Trophoblast cell (in vitro differentiated cells and primary cell): ENCODE measurements around the gene LRP1.

ENCODE experiments used
- DNase-seq, 2 donors: peaks; one replicate each; pipeline ENCODE4 v3.0.0-alpha.2; 2016
- H2AFZ ChIP-seq: 2 replicates; pipeline ENCODE4 v1.6.1; 2013; ENCODE audit warnings: low read length, moderate library complexity, mild to moderate bottlenecking; ENCODE audit not compliant: insufficient read depth, poor library complexity
- H2AK5ac ChIP-seq: 2 replicates; pipeline ENCODE4 v1.6.1; 2013; ENCODE audit warnings: mild to moderate bottlenecking, low read length
- H2BK120ac ChIP-seq: 2 replicates; pipeline ENCODE4 v1.6.1; 2013; ENCODE audit warnings: low read length, mild to moderate bottlenecking, moderate library complexity; ENCODE audit not compliant: insufficient read depth, poor library complexity
- H2BK12ac ChIP-seq: 2 replicates; pipeline ENCODE4 v1.6.1; 2013; ENCODE audit warnings: mild to moderate bottlenecking, low read length, moderate library complexity
- H2BK5ac ChIP-seq: 2 replicates; pipeline ENCODE4 v1.6.1; 2013; ENCODE audit warnings: low read length, low read depth, moderate library complexity, mild to moderate bottlenecking; ENCODE audit not compliant: poor library complexity
- H3K14ac ChIP-seq: 2 replicates; pipeline ENCODE4 v1.6.1; 2013; ENCODE audit warnings: mild to moderate bottlenecking, low read length
- H3K18ac ChIP-seq: 2 replicates; pipeline ENCODE4 v1.6.1; 2013; ENCODE audit warnings: mild to moderate bottlenecking, low read length
- H3K23ac ChIP-seq: 2 replicates; pipeline ENCODE4 v1.6.1; 2013; ENCODE audit warnings: low read length
- H3K27ac ChIP-seq: 2 replicates; pipeline ENCODE4 v1.5.1; 2013; ENCODE audit warnings: low read depth, mild to moderate bottlenecking, inconsistent platforms, low read length, moderate library complexity
- H3K27me3 ChIP-seq: 2 replicates; pipeline ENCODE4 v1.6.1; 2013; ENCODE audit warnings: inconsistent platforms, mild to moderate bottlenecking, low read length, moderate library complexity; ENCODE audit not compliant: insufficient read depth
- H3K36me3 ChIP-seq, 2 experiments: 1 replicate in 1 of 2; 2 replicates in 1 of 2; pipeline ENCODE4 v1.6.1; 2013; ENCODE audit warnings: low read length in 2 of 2, mild to moderate bottlenecking in 2 of 2, moderate library complexity in 1 of 2; ENCODE audit not compliant: insufficient read depth in 2 of 2, control insufficient read depth in 1 of 2
- H3K4ac ChIP-seq: 2 replicates; pipeline ENCODE4 v1.6.1; 2013; ENCODE audit warnings: low read depth, mild to moderate bottlenecking, low read length, moderate library complexity
- H3K4me1 ChIP-seq, 2 experiments: 1 replicate in 1 of 2; 2 replicates in 1 of 2; pipeline ENCODE4 v1.6.1; 2013; ENCODE audit warnings: low read length in 2 of 2, mild to moderate bottlenecking in 2 of 2, moderate library complexity in 1 of 2; ENCODE audit not compliant: insufficient read depth in 2 of 2, control insufficient read depth in 1 of 2
- H3K4me2 ChIP-seq: 2 replicates; pipeline ENCODE4 v1.6.1; 2013; ENCODE audit warnings: inconsistent platforms, mild to moderate bottlenecking, low read length, moderate library complexity
- H3K4me3 ChIP-seq: 2 replicates; pipeline ENCODE4 v1.5.1; 2013; ENCODE audit warnings: mild to moderate bottlenecking, low read depth, low read length, inconsistent platforms
- H3K79me1 ChIP-seq: one replicate; pipeline ENCODE4 v1.6.1; 2013; ENCODE audit warnings: low read length
- H3K79me2 ChIP-seq: 2 replicates; pipeline ENCODE4 v1.6.1; 2013; ENCODE audit warnings: low read length, mild to moderate bottlenecking; ENCODE audit not compliant: control insufficient read depth, insufficient read depth, poor library complexity
- H3K9ac ChIP-seq: 2 replicates; pipeline ENCODE4 v1.6.1; 2013; ENCODE audit warnings: mild to moderate bottlenecking, low read length
- H3K9me3 ChIP-seq: 2 replicates; pipeline ENCODE4 v1.6.1; 2013; ENCODE audit warnings: low read depth, mild to moderate bottlenecking, control low read depth, inconsistent platforms, low read length; ENCODE audit not compliant: insufficient read depth
- H4K12ac ChIP-seq: 2 replicates; pipeline ENCODE4 v1.6.1; 2013; ENCODE audit warnings: low read depth, mild to moderate bottlenecking, low read length, moderate library complexity
- H4K8ac ChIP-seq: 2 replicates; pipeline ENCODE4 v1.6.1; 2013; ENCODE audit warnings: low read depth, mild to moderate bottlenecking, low read length, moderate library complexity
- H4K91ac ChIP-seq: one replicate; pipeline ENCODE4 v1.6.1; 2013; ENCODE audit warnings: low read depth, mild to moderate bottlenecking, low read length, moderate library complexity
- WGBS: extraction: QIAGEN DNeasy Blood & Tissue Kit; methylation state at CpG from one replicate; pipeline ENCODE4 v1.1.7; 2013; ENCODE audit warnings: missing lambda C conversion rate; ENCODE audit not compliant: insufficient read length, insufficient coverage; ENCODE audit errors: extremely low coverage; 5-methylcytosine and 5-hydroxymethylcytosine counted together

LRP1 gene

DNA sequence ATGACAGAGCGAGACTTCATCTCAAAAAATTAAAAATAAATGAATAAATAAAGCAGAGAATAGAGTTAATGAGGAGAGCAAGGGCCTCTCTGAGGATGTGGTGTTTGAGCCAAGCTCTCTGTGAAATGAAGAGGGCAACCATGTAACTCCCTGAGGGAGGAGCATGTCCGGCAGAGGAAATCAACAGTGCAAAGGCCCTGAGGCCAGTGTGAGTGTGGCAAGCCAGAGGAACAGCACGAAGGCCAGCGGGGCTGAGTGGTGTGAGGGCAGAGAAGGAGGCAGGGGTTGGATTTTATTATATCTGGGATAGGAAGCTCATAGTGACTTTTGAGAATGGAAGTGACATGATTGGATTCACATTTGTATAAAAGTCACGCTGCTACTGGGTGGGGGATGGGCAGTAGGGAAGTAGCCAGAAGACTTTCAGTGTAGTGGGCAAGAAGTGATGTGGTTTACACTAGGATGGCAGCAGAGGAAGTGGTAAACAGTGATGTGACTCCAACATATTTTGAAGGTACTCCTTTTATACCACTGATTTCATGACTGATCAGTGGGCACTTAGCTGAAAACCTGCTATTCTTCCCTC is 29.4 kb downstream of the LRP1 start:
- Histone ChIP-seq H3K27me3 (no peaks in the 10 kb centered on the region), H2AFZ (no peak overlapping the region), H4K8ac (no peak overlapping the region), H3K27ac (no peak overlapping the region), H3K4me1 (no peaks in the 10 kb centered on the region), H2BK5ac (no peak overlapping the region), H3K4ac (no peak overlapping the region), H3K9me3 (peaks cover 2% of the 10 kb centered on the region), H3K36me3 (peaks cover 79 to 88% of the 10 kb centered on the region in 2 experiments), H3K4me3 (no peak overlapping the region), H2BK120ac (no peak overlapping the region), H4K91ac (no peak overlapping the region), H4K12ac (no peak overlapping the region), H3K18ac (no peak overlapping the region), H3K79me1 (no peaks in the 10 kb centered on the region), H3K14ac (no peak overlapping the region), H2AK5ac (no peak overlapping the region), H3K23ac (no peak overlapping the region), H3K4me2 (no peak overlapping the region), H3K79me2 (no peaks in the 10 kb centered on the region), H2BK12ac (no peak overlapping the region), H3K9ac (no peak overlapping the region)
- no peak for DNase-seq
- no CpG with 5 or more reads among the region's 5 CpGs for WGBS

DNA sequence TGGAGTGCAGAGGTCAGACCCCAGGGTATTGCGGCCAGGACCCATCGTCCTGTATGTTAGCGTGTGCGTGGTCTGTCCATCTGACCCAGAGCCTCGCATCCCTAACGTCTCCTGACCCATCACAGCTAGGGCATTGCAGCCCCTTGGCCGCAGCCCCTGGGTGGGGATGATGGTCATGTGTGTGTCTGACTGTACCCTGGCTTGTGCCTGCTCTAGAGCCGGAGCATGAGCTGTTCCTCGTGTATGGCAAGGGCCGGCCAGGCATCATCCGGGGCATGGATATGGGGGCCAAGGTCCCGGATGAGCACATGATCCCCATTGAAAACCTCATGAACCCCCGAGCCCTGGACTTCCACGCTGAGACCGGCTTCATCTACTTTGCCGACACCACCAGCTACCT is 29.9 kb downstream of the LRP1 start:
- DNase-seq: no peak
- Histone ChIP-seq H3K9me3 (peaks cover 3% of the 10 kb centered on the region), H2BK5ac (no peak overlapping the region), H3K79me1 (no peaks in the 10 kb centered on the region), H2BK12ac (no peak overlapping the region), H4K91ac (no peak overlapping the region), H2AK5ac (no peak overlapping the region), H3K18ac (no peak overlapping the region), H3K27ac (no peak overlapping the region), H4K12ac (no peak overlapping the region), H3K79me2 (no peaks in the 10 kb centered on the region), H3K4me2 (no peak overlapping the region), H2AFZ (no peak overlapping the region), H3K9ac (no peak overlapping the region), H3K4me3 (no peak overlapping the region), H3K27me3 (no peaks in the 10 kb centered on the region), H3K36me3 (peaks cover 80 to 91% of the 10 kb centered on the region in 2 experiments), H2BK120ac (no peak overlapping the region), H3K4me1 (no peaks in the 10 kb centered on the region), H4K8ac (no peak overlapping the region), H3K14ac (no peak overlapping the region), H3K4ac (no peak overlapping the region), H3K23ac (no peak overlapping the region)
- WGBS: no CpG with 5 or more reads among the region's 16 CpGs

DNA sequence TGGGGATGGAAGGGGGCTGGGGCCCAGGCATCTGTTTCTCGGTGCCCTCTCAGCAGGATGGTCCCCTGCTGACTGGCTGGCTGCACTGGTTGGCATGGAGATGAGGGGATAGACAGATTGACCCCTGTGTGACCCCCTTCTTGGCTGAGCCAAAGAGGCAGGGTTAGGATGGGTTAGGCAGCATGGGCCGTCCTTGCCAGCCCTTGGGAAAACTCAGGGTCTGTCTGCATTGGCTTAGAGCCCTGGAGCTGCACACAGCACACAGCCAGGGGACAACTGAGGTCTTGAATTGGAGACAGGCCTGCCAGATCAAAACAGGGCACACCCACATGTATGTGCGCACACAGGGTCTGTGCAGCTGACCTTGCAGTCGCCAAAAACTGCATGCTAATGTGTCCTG is 30.4 kb downstream of the LRP1 start:
- Histone ChIP-seq H3K4me1 (no peaks in the 10 kb centered on the region), H4K91ac (no peak overlapping the region), H3K27ac (no peak overlapping the region), H3K23ac (no peak overlapping the region), H3K9ac (no peak overlapping the region), H3K14ac (no peak overlapping the region), H4K12ac (no peak overlapping the region), H2BK120ac (no peak overlapping the region), H3K4me2 (no peak overlapping the region), H2BK5ac (no peak overlapping the region), H3K4ac (no peak overlapping the region), H2BK12ac (no peak overlapping the region), H3K36me3 (peaks cover 77 to 88% of the 10 kb centered on the region in 2 experiments), H4K8ac (no peak overlapping the region), H3K4me3 (no peak overlapping the region), H3K27me3 (no peaks in the 10 kb centered on the region), H2AK5ac (no peak overlapping the region), H2AFZ (no peak overlapping the region), H3K9me3 (peaks cover 3% of the 10 kb centered on the region), H3K18ac (no peak overlapping the region), H3K79me2 (no peaks in the 10 kb centered on the region), H3K79me1 (no peaks in the 10 kb centered on the region)
- no peak for DNase-seq
- no CpG with 5 or more reads among the region's 4 CpGs for WGBS

DNA sequence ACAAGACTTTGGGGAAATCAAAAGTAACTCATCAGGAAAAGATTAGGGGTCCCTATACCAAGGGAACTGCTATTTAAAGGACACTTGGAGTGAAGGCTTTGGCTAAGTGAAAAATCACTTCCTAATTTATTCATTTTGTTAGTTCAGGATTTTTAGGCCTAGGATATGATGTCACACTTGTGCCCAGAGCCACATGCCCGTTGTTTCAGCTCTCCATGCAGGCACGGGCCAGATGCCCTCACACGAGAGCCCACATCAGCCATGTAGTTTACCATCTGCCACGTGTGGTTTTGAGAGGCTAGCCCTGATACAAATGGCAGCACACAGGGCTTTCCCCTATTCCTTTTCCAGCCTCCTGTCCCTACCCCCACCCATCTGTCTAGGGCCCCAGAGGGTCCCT is 31.0 kb downstream of the LRP1 start:
- no peak overlapping the region for H4K8ac ChIP-seq
- H3K27ac ChIP-seq: no peak overlapping the region
- H3K27me3 ChIP-seq: no peaks in the 10 kb centered on the region
- H4K91ac ChIP-seq: no peak overlapping the region
- no peak overlapping the region for H3K14ac ChIP-seq
- DNase-seq: no peak
- H3K9me3 ChIP-seq: peaks cover 2% of the 10 kb centered on the region
- no CpG with 5 or more reads among the region's 4 CpGs for WGBS
- no peak overlapping the region for H4K12ac ChIP-seq
- no peak overlapping the region for H2BK12ac ChIP-seq
- no peaks in the 10 kb centered on the region for H3K4me1 ChIP-seq
- H3K4me3 ChIP-seq: no peak overlapping the region
- no peak overlapping the region for H2BK5ac ChIP-seq
- no peak overlapping the region for H3K18ac ChIP-seq
- H3K79me2 ChIP-seq: no peaks in the 10 kb centered on the region
- no peak overlapping the region for H3K4ac ChIP-seq
- H2AFZ ChIP-seq: no peak overlapping the region
- H2AK5ac ChIP-seq: no peak overlapping the region
- H3K9ac ChIP-seq: no peak overlapping the region
- H2BK120ac ChIP-seq: no peak overlapping the region
- peaks cover 72 to 85% of the 10 kb centered on the region in 2 experiments for H3K36me3 ChIP-seq
- no peaks in the 10 kb centered on the region for H3K79me1 ChIP-seq
- H3K23ac ChIP-seq: no peak overlapping the region
- no peak overlapping the region for H3K4me2 ChIP-seq
